HG02623 (cell line): Measurements from ENCODE around the gene DAD1.

Source experiments
- ATAC-seq: cut with Tn5 transposase; IDR thresholded peaks from one replicate; pipeline ENCODE4 v1.9.1; 2021; ENCODE audit warnings: moderate library complexity; ENCODE audit not compliant: unreplicated experiment

The DAD1 gene

DNA sequence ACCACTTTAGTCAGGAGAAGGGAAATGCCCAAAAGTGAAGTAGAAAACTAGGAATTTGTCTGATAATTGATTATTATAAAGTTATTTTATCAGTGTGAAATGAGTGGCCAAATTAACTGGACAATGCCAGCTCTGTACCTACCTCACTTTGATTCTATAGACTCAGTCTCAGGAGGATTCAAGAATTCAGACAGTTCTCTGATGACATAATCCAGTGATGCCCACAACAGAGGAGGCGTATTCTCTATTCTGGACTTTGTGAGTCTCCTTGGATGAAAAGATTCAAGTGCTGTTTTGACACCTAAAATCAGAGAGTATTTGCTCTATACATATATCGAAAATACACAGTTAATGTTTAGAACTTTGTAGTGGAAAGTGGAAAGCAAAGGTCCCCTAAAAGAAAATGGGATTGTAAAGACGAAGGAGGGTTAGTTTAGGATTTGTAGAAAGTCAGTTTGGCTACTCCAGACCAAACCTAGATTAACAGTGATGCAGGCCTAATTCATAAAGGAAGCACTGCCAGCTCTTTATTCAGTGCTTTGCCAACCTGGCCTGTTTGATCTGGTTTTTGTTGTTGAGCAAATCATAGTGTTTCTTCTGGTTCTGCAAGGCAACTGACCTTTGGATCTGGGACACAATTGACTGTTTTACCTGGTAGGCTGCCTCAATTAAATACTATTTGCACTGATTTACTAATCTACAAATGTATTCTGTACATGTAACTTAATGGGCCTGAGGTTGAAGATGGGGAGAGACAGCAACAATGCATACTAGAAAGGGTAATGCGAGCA, 67.4 kb downstream of the DAD1 start:
- no peak for ATAC-seq

DNA sequence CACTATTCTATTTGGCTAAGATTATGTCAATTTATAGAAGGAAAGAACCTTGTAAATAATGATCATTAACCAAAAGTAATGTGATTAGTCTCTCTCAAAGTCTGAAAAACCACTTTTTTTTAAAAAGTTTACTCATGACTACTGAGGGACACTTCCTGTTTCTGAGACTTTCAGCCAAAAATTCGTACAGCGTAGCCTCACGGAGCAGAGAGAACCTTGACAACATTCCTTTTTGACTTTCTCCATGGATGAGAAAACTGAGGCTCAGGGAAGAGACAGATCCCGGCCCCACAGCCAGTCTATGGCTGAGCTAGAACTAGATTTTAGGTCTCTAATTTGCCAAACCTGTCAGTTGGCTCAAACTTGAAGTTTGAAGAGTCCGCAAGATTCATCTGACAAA, 68.2 kb downstream of the DAD1 start:
- ATAC-seq: no peak

DNA sequence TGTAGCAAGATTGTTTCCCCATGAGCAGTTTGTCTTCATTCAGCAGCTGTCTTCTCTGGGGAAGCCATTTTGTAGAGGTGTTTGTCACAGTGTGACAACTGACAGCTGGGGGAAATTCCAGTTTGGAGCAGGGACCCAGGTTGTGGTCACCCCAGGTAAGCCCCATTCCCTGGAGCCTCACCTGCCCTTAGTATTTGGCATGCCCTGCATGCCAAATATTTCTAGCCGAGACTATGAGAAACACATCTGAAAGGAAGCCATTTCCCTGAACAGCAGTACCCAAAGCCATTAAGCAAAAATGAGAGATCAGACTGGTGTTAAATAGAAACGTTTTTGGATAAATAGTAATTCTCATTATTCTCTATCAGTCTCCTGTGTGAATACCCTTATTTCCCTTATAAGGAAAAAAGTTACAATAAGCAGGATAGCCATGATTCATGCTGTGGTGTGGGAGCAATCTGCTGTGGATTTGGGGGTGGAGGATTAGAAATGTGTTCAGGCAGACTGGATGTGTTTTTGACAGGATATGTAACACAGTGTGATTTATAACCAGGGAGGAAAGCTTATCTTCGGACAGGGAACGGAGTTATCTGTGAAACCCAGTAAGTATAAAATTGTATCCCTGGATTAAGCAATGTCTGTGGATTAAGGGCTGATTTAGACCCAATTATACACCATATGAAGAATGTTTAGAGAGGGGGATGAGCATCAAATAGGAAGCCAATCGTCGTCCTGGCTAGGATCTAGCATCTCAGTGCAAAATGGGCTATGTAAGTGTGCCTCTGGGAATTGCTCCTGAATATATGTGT, 68.9 kb downstream of the DAD1 start:
- no peak for ATAC-seq

DNA sequence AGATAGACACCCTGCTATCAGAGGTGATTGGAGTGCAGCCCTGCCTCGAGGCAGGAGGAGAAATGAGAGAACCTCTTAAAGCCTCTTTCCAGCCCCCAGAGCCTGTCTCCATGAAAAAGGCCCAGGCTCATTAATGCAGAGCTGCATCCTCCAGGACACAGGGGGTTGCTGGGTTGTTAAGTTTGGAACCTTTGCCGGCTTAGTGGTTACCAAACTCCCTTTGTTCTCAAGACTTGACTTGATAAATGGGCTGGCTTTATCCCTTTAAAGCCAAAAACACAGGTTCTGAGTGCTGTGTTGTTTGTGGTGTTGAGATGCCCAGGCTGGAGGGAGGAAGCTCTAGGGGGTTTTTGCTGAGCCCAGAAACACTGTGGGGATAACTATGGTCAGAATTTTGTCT, 71.0 kb downstream of the DAD1 start:
- ATAC-seq: no peak

DNA sequence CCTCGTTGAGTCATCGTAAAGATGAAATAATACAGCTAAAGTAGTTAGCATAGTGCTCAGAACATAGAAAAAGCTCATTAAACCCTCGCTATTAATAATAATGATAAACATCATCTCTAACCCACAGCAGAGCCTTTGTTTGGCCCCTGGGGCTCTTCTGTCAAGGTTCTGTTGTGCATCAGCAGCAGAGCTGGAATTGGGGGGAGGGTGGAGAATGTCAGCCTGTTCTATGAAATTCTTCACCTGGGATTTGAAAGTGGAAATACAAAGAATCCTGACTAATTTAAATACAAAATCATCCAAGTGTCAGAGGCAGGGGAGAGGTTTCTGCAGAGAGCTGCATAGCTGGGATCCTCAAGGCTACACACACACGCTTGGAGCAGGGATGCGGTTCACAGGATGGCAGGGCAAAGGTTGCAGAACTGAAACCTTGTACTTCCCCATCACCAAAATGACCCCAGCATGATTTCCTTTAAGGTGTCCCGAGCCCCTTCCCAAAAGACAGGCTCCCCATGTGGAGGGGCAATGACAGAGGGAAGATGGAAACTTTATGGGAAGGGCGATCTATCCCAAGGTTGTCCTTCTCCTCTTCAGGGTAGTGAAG, 71.8 kb downstream of the DAD1 start:
- no peak for ATAC-seq

DNA sequence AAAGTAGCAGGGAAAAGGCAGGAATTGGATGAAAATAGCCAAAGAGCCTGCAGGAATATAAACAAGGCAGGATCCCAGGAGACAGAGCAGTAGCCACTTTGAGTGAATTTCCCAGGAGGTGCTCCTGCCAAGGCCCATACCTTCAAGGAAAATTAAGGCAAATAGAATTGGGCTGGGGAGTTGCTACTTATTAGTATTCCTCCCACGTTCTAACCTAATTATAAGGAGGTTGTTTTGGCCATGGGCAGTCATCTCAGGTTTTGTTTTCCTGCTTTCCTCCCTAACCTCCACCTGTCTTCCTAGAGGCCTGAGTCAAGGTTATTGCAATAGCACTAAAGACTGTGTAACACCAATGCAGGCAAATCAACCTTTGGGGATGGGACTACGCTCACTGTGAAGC, 73.1 kb downstream of the DAD1 start:
- ATAC-seq: no peak
